ENCODE results near the gene CREG1. TPM values are rescaled to one million over a fixed set of nuclear protein-coding genes. Genes with fewer than 3 reads are reported as not detected.
A peak's percentile ranks its signal among the peaks of the same experiment; 100 is the strongest.
"Not testable (repeated sequence)": the region's sequence is repeated elsewhere in the genome, so short reads cannot be mapped to it uniquely, and the experiment has no call there.

CREG1 gene
- total RNA-seq, 1 donor from 2014 or later, result 96.4 TPM

DNA sequence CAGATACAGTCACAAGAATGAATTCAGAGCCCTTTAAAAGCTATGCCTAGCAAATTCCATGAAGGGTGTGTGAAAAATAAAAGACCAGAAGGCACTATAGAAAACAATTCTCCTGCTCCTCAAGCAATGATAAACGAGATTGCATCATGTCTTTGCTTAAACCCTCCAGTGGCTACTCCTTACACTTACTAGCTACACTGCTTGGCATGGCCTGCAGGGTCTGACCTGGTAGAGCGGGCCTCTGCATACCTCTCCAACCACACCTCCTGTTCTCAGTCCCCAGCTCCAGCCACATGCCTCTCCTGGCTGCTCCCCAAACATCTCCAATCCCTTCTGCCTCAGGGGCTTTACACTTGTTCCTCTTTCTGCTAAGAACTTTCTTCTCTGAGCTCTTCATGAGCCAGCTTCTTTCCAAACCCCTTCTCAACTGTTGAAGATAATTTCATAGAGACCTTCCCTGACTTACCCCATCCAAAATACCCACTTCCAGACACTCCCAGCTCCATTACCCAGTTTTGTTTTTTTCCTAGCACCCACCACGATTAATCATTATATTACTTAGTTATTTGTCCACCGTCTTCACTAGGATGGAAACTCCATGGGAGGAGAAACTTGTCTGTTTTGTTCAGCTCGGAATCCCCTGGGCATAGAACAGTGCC is 11.2 kb upstream of the CREG1 start:
- no peak for DNase-seq (ENCODE audit: low spot score)

DNA sequence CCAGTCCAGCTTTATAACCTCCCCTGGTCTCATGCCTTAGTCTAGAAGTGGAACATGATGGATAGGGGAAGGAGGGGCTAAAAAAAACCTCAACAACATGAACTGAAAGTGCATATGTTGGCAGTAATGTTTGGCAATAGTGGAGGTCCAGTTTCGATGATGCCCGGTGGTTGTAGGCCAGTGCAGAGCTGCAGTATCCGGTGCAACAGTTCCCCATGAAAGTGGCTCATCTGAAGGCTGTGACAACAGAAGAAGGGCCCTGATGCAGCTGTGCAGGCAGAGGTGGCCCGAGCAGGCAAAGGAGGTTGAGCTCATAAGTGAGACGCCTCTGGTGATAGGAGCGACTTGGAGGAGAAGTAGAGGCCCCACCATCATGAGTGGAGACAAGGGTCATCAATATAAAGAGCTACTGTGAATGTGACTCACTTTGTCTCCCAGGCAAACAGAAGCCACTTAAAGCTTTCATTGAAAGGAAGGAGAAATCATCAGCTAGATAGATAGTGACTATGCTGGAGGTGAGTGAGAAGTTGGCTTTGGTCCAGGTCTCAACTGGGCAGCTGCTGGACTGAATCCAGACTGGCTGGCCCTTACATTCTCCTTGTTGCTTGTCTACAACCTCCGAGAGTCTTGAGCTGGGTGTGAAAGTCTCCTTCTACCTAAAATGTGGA is 10.2 kb upstream of the CREG1 start:
- DNase-seq (ENCODE audit: low spot score), result no peak

DNA sequence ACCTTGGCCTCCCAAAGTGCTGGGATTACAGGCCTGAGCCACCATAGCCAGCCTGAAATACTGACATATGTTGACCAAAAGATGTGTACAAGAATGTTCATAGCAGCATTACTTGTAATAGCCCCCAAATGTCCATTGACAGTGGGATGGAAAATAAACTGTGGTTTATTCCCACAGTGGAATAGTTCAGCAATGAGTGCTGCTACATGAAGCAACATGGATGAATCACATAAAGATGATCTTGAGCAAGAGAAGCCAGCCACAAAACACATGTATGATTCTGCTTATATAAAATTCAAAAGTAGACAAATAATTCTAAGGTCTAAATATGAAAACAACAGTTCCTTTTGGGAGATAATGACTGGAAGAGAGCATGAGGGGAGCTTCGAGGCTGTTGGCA is 9.1 kb upstream of the CREG1 start:
- no peak for DNase-seq (ENCODE audit: low spot score)

DNA sequence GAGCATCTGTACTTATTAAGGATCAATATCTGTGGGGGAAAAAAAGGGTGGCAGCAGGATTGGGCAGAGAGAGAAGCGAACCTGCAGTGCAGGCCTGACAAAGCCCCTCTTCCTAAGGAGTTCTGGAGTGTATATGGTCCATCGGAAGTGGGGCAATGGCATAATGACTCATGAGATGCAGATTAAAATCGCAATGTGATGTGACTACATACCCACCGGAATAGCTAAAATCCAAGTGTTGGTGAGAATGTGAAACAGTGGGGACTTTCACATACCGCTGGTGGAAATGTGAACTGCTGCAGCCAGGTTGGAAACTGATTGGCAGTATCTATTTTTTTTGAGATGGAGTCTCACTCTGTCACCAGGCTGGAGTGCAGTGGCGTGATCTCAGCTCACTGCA is 8.2 kb upstream of the CREG1 start:
- DNase-seq (ENCODE audit: low spot score), result no peak

DNA sequence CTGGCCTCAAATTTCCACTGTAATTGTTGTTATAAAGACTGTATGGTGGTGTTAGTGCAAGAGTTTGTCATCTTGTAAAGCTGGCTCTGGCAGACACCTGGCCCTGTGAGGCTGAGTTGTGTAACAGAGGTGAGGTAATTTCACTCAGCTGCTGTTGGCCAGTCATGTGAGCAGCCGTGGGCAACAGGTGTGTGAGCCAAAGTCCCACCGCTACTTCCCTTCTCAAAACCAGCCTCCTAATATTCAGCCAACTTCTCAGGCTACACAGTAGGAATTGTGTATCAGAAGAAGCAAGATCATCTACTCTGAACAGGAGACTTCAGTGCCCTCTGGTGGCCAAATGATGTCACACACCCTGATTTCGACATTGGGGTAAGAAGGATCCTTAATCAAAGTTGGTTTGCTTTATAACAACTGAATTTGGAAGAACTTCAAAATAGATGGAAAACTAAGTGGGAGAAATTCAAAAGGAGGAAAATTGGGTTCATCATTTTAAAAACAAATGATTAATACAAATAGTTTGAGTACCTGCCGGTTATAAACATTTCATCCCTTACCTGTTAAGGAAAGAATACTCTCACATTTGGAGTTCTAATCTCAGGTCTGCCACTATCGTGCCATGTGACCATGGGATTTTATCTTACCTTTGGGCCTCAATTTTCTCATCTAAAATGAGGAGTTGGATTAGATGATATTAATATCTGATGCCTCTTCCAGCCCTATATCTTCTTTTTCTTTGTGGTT is 2.6 kb upstream of the CREG1 start:
- peak; percentile 84 for DNase-seq (ENCODE audit: low spot score)

DNA sequence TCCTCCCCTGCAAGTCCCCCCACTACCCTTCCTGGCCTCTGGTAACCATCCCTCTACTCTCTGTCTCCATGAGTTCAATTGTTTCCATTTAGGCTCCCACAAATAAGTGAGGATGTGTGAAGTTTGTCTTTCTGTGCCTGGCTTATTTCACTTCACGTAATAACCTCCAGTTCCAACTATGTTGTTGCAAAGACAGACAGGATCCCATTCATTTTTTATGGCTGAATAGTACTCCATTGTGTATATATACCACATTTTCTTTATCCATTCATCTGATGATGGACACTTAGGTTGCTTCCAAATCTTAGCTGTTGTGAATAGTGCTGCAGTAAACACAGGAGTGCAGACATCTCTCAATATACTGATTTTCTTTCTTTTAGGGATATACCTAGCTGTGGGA is 1.5 kb upstream of the CREG1 start:
- not testable (repeated sequence) for DNase-seq (ENCODE audit: low spot score)

DNA sequence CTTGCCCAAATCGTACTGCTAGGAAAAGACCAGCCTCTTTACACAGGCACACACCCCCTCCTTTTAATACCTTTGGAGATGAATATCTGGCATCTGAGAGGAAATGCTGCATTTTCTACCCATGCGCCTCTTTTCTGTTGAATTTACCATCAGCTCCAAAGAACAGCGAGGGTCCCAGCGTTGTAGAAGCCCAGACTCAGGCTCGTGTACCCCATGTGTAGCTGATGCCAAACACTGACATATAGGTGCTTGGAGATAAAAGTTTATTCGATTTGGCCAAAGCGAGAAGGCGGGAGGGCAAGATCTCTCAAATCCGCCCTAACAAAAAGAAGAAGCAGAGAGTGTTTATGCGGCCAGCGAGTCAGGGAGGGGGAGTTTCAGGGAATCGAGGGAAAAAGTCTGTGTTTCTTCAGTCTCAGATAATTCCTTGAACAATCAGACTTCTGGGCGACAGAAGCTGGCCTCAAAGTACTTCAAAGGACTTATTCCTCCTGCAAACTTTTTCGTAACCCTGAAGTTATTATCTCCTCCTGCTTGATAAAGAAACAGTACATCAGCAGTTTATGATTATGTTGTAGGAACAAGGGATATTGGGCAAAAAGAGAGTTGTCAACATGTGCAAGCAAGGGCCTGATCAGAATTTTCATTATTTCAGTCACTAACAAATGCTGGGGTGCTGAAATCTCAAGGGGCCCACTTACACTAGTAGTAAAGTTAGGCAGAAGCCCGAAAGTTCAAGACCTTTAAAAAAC is 642 bp upstream of the CREG1 start:
- no peak for DNase-seq (ENCODE audit: low spot score)

DNA sequence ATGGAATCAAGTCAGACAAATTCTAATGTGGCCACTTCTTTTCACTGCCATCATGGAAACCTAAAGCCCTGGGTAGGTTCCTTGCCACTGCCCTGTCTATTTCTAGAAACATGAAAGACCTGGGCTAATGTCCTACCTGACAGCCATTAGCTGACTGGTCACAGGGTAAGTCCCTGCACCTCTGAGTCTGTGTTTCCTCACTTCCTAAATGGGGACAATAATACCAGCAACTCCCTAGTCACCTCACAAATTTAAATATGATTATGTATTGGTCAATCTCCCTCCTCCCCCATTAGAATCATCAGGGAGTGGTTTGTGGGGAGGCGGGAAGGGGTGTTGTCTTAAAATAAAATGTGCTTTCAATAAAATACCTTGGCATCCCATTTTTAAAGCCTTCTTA is 2.2 kb downstream of the CREG1 start:
- no peak for DNase-seq (ENCODE audit: low spot score)

DNA sequence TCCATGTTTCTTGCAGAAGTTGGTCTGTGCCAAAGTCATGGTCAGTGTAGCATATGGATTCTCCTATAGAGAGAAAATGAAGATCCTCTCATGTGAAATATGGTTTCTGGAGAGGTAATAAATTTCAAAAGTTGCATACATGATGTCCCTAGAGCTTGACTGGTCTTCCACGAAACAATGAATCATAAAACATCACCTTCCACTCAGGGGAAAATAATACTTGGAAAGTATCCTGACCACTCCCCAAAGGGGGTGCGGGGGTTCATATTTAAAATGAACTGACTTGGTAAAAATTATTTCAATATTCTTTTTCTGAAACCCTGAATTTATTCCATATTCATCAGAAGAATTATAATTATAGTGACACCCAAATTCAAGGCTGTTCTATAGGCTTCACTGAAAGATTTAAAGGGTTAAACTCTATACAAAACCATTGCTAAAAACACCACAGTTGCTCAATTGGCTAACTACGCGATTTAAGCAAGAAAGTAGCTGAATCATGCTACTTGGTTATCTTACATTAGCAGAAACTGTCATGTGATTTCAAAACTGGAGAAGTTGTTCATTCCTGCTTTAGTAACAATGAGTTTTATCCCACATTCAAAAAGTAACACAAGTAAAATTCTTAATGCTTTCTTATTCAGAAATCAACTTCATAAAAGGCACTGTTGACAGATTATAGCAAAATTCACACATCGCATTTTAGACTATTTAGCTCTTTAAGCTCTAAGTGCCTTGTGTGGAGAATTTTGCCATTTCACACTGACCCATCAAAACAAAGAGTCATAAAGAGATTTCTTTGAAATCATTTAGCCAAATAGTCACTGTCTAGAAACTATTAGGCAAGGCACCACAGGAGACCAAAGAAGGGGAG is 5.3 kb downstream of the CREG1 start:
- DNase-seq (ENCODE audit: low spot score), result no peak

DNA sequence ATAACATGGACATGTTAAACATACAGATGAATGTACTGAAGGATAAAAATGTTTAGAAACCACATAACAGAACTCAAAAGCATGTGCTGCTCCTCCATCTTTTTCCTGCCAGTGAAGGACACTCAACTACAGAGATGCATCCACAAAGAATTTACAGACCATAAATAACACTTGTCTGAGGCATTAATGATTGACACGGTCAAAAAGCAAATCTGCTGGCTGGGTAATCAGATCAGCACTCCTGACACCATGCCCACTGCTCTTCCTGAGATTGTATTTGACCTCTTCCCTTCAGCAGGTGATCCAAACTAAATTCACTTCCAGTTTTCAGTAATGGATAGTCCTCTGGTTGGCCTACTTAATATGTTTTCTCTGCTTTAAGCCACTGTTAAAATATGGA is 6.6 kb downstream of the CREG1 start:
- no peak for DNase-seq (ENCODE audit: low spot score)

DNA sequence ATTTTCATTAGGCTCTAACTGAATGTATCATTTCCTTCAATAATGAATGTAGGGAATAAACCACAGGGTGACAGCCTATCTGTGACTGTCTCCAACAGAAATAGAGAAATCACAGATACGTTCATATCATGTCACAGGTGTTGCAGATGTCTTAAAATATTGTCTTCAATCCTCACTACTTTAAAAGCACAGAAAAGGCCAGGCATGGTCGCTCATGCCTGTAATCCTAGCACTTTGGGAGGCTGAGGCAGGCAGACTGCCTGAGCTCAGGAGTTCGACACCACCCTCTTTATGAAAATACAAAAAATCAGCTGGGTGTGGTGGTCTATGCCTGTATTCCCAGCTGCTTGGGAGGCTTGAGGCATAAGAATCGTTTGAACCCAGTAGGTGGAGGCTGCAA is 8.2 kb downstream of the CREG1 start:
- no peak for DNase-seq (ENCODE audit: low spot score)

DNA sequence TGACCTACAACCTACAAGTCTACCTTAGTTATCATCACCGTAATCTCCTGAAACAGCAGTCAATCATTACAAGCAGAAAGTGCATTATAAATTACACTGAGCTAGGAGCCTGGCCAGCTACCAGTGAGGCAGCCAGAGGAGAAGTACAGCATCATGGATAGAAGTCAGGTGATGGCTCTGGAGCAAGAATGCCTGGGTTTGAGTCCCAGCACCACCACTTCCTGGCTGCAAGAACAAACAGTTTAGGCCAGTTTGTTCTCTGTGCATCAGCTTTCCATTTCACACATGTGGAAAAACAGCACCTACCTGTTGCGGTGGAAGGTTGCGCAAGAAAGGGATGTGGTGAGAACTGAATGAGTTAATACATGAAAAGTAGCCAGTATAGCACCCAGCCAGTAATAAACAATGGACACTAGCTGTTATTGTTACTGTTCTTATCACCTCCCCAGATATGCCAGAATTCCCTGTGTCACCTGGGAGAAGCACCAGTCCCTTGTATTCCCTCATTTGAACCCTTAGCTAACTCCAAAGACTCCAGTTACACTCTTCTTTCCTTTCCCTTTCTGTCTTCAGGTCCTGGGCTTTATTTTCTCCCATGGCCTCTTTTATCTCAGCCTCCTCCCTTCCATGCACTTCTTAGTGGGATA is 9.0 kb downstream of the CREG1 start:
- peak; percentile 68 for DNase-seq (ENCODE audit: low spot score)

DNA sequence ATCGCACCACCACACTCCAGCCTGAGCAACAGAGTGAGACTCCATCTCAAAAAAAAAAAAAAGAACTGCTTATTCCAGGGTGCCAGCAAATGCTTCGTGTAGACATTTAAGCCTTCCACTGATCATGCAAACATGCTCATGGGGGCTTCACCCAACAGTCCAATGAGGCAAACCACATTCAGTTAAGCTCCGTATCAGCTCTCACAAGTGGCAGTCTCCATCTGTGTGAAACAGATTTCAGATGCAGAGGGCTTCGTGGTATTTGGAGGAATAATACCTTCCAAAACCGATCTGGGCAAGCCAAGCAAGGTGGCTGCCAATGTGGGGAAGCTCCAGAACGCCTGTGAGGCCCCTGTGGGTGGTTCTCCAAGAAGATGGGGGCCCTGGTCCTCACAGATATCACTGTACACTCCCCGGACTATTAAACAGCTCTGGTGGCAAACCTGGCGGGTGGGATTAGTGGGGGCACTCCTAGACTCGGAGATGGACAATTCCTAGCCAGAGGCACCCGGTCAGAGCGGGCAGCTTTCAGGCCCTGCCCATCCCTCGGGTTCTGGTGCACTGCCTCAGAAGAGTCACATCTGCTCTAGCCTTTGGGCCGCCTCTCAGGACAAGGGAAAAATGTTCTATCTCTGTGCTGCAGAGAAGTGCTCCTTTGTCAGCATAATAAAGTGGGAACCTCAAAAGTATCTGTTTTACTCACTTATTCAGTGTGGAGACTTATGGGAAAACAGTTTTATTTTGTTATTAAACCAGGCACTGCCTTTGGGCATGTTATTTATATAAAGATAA is 10.2 kb downstream of the CREG1 start:
- no peak for DNase-seq (ENCODE audit: low spot score)

DNA sequence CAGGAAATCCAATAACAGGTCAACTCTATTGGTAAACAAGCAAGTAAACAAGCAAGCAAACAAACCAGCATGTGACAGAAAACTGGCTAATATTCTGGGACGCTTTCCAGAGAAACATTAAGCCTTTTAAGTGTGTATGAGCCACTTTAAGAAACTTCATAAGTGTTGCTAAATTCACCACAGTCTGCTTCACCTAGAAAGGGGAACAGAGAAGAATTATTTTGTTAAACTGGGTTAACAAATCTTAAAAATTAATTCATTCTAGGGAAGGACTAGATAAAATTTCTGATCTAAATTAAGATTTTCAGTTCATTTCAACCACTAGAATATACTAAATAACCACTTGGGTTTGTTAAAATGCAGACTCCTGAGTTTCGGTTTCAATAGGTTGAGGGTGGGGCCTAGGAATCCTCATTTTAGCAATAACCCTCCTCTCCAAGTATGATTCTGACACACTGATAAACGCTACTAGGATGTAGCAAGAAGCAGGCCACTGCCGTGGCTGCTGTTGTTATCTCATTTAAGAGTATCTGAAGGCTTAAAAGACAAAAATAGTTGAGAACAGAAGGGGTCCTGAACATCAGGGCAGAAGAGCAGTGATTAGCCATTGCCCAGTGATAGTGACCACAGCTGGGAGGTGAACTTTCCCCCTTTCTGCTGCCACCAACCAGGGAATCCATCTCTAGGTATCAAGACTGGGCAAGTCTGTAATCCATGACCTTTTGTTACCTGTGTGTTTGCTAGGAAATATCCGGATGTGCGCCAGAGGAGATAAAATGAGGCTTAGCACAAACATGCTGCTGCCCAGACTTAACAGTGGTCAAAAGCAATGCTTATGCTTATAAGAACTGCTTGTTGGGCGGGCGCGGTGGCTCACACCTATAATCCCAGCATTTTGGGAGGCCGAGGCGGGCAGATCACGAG is 11.2 kb downstream of the CREG1 start:
- DNase-seq (ENCODE audit: low spot score), result no peak

DNA sequence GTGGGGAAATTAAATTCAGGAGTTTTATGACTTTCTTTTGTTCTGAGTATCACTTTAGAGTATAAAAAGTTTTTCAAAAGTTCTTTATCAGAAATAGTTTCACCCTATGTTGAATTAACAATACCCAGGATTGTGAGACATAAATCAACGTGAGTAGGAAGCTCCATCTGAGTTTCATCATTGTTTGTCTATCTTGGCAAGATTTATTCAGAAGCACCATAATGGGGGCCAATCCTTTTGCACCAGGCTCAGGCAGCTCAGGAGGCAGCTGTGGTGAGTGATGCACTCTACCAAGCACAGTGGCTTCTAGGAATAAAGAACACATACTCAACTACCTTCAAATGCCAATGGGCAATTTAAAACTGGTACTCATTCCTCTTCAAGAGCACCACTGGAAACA is 12.0 kb downstream of the CREG1 start:
- no peak for DNase-seq (ENCODE audit: low spot score)

DNA sequence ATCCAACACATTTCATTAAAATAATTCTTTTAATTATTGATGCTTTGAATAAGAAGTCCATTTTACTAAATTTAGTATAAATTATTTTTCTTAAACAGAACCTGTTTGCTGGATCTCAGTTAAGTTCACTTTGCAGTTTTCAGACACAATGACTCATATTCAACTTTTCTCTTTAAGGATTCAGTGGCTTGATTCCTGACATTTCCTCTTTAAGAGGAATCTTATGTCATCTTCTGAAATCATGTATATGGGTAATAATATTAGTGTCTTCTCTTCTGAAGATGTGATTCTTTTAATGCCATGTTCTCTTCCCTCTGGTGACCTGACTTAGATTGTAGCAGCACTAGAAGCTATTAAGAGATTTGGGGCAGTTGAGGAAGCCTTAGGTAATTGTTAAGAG is 12.6 kb downstream of the CREG1 start:
- no peak for DNase-seq (ENCODE audit: low spot score)

DNA sequence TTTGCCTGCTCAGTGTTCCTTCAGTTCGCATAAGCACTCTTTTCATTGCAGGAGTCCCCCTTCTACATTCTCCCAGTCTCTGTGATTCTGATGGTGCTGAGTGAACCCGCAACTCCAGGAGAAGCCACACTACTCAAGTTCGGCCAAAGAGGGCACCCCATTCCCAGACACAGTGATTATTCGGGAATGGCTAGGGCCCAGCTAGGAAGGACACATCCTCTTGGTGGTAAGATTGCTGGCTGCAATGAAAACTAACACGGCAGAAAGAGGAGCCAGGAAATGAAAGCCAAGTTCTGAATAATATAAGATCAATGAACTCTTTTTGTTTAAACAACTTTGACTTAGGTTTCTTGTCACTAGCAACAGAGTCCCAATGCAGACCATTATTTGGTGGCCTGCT is 14.9 kb downstream of the CREG1 start:
- no peak for DNase-seq (ENCODE audit: low spot score)

DNA sequence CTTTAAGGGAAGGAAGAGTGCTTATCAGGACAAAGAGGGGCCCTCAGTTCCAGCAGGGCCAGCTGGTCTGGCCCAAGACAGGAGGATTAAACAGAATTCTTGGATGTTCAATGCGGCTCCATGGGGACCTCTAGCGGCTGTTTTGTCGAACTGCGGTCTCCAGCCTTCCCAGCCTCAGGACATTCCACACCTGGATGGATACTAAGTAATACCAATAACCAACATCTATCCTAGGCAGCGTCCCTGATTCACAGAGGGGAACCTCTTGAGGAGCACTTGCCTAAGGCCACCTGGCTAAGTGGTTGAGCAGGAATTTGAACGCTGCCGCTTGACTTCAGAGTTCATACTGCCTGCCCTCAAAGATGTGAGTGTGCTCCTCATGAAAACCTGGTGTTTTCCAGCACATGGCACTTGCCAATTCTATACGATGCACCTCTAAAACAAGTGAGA is 19.7 kb downstream of the CREG1 start:
- peak; percentile 71 for DNase-seq (ENCODE audit: low spot score)
